HS-5 (cell line): ENCODE results near the gene ING3.
A peak's percentile ranks its signal among the peaks of the same experiment; 100 is the strongest.

Experiments used
- DNase-seq: peaks from one replicate; pipeline ENCODE4 v3.0.0-alpha.2; 2012; ENCODE audit warnings: low read depth

ING3 gene, protein sequence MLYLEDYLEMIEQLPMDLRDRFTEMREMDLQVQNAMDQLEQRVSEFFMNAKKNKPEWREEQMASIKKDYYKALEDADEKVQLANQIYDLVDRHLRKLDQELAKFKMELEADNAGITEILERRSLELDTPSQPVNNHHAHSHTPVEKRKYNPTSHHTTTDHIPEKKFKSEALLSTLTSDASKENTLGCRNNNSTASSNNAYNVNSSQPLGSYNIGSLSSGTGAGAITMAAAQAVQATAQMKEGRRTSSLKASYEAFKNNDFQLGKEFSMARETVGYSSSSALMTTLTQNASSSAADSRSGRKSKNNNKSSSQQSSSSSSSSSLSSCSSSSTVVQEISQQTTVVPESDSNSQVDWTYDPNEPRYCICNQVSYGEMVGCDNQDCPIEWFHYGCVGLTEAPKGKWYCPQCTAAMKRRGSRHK

DNA sequence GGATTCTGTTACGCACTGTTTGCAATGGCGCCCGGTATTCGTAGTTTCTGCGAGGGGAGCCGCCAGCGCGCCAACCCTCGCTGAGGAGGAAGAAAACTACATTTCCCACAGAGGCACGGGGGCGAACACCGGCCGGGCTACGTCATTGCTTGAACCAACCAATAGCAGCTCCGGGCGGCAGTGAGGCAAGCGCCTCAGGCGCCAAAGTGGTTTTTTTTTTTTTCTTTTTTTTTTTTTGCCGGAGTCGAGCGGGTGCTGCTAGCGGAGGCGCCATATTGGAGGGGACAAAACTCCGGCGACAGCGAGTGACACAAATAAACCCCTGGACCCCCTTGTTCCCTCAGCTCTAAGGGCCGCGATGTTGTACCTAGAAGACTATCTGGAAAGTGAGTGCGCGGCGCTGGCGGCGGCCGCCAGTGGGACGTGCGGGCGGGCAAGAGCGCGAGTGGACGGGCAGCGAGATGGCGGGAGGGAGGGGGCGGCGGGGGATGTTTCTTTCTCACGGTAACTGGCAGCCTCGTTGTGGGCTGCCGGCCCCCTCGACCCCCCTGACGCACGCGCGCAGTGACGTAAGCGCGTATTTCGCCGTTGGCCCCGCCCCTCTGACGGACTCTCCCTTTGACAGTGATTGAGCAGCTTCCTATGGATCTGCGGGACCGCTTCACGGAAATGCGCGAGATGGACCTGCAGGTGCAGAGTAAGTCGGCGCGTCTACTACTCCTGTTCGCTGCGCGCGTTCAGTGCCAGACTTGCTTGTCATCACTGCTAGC is at the start of gene ING3:
TSS of gene ING3 (plus strand) at position 239 of the 770 bp plus-strand sequence. CDS start at position 359, 120 bp downstream.
- peak; percentile 73 for DNase-seq

DNA sequence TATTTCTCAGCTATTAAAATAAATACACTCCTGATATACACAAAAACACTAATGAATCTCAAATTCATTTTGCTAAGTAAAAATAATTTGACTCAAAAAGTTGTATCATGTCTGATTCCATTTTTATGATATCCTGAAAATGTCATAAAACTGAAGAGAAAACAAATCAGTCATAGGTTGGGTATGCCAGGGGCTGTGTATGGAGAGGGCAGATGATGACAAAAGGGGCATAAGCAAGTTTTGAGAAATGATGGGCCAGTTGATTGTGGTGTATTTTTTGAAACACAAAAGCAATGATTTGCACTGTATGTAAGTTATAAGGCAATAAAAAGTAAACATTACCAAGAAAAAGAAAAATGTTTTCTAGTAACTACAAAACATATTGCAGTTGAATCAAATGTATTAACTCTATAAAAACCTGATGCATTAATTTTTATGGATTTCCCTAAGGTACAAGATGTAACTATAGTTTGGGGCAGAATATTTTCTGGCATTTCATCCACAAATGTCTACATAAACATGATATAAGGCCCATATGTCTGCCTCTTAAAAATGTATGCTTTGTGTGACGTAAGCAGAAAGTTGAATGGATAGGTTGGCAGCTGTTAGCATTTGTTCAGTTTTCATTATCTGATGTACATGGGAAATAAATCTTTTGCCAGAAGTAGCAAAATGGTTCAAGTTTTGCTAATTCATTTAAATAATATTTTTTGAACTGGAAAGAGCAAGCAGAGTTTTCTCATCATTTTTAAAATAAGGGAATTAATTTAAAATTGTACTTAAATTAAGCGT is 35.1 kb upstream of the ING3 start:
- DNase-seq, result no peak

DNA sequence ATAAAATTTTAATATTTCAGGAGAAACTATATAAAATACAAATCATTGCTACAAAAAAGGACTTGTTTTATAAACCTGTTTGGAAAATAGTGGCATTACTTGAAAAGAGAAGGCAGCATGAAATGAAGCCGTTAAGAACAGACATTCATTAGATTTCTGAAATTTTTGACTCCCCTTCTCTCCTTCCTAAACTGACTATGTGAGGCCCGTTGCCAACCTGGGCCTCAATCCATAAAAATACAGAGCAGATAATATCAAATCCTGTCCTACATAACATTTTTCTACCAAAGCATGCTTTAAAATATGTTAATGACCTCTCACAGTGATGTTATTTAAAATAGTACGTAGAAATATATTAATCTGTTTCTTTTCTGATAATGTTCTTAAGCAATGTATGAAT is 34.5 kb upstream of the ING3 start:
- no peak for DNase-seq

DNA sequence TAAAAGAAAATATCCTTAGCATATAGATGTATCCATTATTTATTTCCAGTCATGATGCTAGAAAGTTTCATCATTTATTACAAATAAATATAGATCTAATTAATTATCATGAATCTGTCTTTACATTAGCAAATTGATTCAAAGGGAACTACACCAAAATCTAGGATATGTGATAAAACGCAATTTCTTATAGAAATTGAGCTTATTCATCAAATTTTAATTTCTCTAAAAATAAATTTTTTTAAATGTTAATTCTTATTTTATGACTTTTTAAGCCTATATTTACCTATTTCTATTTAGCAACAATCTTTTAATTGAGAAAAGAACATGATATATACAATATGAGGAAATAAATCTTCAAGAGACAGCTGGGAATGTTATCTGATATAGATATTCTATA is 34.0 kb upstream of the ING3 start:
- DNase-seq, result no peak

DNA sequence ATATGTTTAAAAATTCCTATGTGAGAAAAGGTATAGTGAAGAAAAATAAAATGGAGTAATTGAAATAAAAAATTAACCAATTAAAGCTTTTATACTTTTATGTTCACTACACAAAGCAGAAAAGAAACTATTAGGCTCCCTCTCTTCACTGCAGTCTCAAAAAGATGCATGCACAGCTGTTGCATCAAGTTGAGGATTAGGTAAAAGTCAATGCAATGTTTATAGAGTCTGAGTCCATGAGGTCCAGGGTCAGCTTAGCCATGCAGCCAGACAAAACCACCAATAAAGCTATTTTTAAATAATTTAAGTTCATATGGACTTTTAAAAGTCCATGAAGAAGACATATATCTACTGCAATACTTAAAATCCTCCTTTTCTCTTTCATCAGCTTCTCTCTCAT is 31.1 kb upstream of the ING3 start:
- no peak for DNase-seq

DNA sequence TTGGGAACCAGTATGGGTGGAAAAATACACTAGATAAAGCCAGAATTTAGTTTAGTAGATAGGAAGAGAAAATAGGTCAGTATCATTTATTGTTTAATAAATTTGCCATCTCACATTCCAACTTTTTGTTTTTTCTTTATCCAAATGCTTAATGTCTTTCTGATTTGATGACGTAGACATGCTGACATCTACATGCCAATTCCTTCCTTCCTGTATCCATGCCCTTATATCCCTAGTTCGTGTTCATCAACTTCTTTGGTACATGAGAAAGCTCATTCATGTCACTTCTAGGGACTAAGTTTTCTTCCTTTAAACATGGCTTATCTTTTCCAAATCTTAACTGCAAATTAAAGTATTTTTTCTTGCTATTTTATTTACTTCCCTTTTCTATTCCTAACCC is 30.5 kb upstream of the ING3 start:
- no peak for DNase-seq

DNA sequence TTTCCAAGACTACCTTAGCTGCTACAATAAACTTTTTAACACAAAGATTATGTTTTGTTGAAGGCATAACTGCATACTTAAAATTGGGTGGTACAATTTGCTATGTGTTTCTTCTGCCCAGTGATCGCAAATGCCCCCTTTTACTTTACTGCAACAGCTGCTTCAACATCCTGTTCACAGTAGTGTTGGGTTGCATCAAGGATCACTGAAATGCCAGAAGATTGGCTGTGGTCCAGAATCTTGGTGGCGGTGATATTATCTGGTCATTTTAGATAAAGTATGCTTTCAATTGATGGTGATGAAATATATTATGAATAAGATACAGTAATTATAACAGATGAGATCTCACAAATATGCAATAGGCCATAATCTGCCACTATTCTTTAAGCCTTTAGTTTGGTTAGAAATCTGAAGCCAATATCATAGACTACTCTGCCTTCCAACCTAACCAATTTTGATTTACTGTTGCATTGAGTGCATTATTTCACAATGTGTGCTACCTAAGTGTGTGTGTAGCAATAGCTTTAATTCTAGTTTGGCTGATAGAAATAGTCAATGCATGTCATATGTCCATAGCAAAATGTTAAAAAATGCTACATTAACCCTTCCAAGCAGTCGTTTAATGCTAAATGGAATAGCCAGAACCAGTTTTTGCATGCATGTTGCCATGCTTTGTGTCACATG is 29.8 kb upstream of the ING3 start:
- DNase-seq, result no peak

DNA sequence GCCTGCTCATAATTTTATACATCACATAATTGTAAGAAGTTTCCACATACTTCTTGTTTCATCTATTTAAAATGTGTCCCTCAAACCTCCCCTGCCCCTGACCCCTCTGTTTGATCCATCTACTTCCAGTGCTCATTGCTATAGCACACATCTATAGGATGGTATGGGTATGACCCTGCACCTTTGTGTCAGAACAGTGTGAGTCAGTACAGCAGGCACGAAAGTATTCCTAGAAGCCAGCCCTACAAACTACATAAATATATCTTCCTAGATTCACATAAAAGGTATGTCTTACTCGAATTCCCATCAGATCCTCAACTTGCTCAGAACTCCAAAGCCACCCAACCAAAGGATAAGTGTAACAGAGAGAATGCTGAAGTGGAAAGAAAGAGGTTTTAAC is 25.7 kb upstream of the ING3 start:
- DNase-seq, result no peak

DNA sequence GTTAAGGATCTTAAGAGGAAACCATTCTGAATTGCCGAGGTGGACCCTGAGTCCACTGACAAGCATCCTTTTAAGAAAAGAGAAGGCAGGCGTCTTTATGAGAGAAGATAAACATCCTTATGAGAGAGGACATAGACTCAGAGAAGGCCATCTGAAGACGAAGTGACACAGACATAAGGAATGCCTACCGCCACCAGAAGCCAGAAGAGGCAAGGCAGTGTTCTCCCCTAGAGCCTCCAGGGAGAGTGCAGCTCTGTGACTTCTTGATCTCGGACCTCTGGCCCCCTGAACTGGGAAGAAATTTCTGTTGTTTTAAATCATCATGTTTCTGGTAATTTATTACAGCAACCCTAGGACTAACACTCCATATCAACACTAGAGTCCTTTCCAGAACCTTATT is 25.2 kb upstream of the ING3 start:
- no peak for DNase-seq

DNA sequence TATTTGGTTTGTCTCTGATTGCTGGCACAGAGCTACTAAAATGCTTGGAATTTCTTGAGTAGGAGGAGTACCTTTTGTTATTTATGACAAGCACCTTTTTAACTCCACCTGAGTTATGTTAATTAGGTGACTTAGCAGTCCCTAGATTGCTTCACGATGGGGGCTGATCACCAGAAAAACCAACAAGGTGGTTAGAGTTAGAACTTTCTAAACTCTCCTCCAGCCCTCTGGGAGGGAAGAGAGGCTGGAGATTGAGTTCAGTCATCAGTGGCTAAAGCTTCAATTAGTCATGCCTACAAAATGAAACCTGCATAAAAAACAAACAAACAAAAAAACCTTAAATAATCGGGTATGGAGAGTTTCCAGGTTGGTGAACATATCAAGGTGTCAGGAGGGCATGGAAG is 23.6 kb upstream of the ING3 start:
- no peak for DNase-seq

DNA sequence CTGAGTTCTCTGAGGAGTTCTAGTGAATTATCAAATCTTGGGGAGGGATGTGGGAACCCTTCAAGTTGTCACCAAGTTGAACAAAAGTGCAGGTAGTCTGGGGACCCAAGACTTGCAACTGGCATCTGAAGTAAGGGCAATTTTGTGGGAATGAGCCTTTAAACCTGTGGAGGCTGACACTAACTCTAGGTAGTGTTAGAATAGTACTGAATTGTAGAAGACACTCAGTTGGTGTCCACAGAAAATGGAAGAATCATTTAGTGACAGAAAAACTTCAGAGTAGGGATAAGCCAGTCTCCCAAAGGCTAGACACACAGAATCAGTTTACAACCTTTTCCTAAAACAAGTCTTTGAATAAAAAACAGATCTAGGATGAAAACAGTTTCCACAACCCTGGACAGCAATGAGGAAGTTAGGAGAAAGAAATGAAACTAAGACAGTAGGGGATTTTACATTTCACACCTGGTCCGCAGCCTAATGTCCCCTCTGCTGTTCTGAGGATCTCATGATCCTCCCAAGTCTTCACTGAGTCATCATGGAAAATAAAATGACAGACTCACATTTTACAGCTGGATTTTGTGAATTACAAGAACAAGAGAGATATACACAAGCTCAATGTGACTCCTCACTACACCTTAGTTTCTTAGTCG is 23.0 kb upstream of the ING3 start:
- no peak for DNase-seq

DNA sequence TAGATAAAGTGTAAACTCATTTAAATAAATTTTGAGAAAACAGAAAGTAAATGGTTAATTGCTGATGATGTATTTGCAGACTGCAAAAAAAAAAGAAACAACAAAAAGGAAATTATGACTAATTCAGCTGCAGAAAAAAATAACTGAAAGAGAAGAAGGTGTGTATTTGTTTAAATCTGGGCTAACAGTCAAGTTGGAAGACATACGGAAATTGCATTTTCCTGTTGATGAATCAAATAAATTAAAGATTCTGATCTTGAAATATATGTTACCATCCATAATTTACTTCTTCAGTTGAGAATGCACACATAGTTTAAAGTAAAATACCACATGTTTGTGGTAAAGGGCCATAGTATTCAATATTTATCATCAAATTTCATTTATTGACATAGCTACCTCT is 19.3 kb upstream of the ING3 start:
- no peak for DNase-seq

DNA sequence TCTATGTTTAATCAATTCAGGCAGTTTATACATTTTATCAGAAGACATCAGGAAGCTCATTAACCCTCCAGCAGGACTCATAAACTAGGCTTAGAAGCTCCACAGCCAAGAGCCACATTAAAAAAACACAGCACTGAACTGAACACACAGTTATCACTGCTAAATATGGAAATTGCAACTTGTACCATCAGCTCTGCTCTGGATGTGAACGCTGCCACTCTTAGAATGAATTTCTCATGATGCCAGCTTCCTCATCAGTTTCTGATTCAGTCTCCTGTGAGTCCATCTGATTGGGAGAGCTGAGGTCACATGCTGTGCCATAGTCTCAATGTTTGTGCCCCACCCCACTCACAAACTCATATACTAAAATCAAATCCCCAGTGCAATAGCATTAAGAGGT is 17.1 kb upstream of the ING3 start:
- no peak for DNase-seq

DNA sequence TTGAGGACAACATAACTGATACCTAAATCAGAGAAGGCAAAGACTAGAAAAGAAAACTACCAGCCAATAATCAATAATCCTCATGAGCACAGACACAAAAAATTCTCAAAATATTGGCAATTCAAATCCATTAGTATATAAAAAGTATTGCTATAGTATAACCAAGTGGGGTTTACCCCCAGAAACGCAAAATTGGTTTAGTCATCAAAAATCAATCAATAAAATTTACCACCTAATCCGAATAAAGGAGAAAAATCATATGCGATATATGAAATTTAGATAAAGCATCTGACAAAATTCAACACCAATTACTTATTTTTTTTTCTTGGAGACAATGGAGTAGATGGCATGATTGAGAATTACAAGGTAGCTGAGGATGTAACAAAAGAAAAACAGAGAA is 11.2 kb upstream of the ING3 start:
- DNase-seq, result no peak

DNA sequence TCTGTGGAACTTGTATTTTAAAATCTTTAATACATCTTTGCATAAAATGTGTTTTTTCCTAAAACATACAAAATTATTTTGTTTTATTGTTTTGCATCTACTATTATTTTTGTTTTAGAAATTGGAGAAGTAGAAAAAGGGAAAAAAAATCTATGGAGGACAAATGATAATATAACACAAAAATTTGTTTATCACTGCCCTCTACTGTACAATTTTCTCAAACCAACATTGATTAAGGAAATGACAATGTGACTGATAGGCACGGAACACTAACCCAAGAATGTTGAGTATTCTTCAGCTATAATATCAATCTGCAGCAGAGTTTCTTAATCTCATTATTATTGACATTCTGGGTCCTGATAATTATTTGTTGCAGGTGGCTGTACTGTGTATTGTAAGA is 9.5 kb upstream of the ING3 start:
- DNase-seq, result no peak

DNA sequence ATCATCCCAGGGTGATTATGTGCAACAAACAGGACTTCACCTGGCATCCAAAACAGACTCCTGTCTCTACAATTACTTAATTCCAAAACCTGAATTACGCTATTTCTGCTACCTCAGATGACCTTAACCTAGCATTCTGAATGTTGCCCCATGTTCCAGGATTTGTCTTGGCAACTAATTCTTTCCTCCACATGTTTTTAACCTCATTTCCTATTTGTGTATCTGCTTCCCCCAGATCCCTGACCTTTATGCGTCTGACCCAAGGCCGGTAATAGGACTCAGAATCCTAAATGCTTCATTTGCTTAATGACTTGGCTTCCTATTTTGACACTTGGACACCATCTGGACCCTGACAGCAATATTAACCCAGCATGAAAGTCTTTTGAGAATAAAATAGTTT is 8.7 kb upstream of the ING3 start:
- no peak for DNase-seq

DNA sequence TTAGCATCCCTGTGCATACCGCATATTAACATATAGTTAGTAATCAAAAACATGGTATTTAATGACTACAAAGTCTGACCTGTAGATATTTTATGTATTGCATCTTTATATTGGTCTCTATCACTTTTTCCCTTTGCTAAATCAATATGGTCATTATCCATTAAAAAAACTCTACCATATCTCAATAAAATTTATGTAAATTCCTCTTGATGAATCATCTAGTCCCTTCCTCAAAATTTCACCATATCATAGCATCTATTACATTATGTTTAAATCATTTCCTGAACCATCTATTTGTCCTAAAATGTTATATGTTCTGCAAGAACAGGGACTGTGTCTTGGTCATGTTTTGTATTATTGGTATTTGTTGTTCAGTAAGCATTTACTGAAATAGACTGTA is 7.7 kb upstream of the ING3 start:
- no peak for DNase-seq

DNA sequence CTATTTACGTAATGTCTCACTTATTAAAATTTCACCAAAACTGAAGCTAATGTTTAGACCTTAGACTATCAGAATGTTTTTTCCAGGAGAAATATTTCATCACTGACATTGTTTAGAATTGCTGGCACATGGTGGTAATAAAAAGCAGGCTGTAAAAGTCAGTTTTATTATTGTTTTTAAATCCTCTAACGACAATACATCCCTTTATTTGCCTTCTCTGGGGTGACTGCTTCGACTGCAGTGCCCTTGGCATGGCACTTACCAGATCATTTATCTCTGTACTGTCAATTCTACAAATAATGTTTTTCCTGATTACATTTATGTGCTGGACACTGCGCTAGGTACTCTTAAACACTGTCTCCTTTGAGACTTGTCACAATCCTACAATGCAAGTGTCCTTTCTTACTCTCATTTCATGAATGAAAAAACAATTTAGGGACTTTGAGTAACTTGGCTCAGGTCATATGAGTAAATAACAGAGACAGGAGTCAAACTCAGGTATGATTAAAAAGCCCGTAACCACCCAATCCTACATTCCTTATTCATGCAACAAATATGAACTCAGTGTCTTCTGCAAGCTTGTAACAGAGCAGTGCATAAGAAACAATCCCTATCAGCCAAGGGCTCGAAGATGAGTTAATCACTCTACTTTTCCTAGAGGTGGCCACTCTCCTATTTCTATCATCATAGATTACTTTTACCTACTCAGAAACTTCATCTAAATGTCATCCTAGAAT is 5.6 kb upstream of the ING3 start:
- no peak for DNase-seq

DNA sequence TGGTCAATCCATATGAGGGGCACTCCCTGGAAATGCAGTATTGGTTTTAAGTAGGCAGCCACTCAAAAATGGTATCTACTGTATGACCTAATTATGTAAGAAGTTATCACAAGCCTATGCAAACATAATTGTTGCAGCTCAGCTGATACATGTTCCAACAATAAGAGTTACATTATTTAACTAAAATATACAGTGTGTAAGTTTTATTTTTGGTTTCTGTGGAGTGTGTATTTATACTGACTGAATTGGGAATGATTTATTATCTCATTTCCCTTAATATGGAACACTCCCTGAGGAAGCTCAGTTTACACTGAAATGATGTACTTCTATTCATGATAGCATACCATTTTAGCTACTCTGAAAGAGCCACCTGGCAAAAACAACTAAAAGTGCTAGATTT is 2.6 kb upstream of the ING3 start:
- DNase-seq, result no peak

DNA sequence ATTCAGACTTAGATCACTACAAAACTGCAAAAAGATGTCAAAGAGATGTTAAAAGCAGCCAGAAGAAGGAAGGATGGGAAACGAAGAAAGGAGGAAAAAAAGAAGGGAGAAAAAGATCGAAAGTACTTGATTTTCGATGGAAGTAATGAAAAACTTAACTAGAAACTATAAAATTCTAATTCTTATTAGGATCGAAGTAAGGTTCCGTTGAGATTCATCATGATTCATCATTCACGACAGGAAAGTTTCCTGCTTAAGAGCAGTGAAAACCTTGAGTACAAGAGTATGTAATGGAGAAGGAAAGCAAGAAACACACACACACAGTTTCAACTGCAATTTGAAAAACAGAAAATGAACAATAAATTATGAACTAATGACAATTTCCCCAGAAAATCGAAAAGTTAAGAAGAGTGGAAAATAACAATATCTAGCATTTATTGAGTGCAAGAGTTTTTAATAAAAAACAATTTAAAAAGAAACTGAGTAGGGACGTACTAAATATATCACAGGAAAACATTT is 1.1 kb upstream of the ING3 start:
- no peak for DNase-seq
